C4-2B (cell line): ENCODE data around the gene RIMBP2.
A peak's percentile ranks its signal among the peaks of the same experiment; 100 is the strongest.
"Not testable (repeated sequence)": the region's sequence is repeated elsewhere in the genome, so short reads cannot be mapped to it uniquely, and the experiment has no call there.

Experiments used
- H3K27ac ChIP-seq: fragments of 450-650 bp; 2 replicates; pipeline ENCODE4 v1.5.1; 2017
- ZFX ChIP-seq: fragments of 450-650 bp; IDR thresholded peaks from 2 replicates; pipeline ENCODE4 v1.6.1; 2017
- TF ChIP-seq, protein P1 (sequence below): fragments of 450-650 bp; conservative IDR thresholded peaks from 2 replicates; pipeline ENCODE4 v1.5.1; 2017; ENCODE audit warnings: mild to moderate bottlenecking

The RIMBP2 gene

DNA sequence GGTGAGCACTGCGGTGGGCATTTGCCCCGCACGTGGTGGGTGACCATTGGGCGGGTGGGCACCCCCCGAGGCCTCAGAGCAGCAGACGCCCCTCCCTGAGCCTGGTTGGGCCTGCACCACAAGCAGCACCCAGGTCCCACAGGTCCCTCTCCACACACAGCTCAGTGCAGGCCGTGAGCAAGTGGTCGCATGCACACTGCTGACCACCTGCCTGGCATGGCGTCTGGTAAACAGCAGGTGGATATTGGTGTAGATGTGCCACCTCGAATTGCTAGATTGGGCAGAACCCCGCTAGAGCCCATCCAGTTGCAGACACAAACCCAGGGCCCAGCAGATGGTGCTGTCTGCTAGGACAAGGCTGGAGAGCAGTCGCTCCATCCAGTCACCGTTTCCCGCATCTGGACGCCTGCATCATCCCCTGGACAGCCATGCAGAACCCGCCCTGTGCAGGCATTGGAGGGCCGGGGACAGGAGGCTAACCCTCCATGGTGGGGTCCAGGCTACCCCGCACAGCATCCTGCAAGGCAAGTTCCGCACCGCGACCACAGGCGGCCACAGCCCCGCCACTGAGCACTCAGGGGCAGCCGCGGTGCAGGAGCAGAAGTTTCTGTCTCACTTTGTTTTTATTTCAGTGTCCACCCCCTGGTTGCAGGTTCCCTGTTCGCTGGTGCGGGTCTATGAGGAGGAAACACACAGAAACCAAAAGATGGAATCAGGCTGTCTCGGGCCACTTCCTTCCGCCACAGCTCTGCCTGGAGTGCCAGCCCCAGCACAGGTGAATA lies 45.6 kb upstream of the RIMBP2 start:
- no peak overlapping the region for H3K27ac ChIP-seq
- TF ChIP-seq ZFX = no peak
- TF ChIP-seq, protein P1, sequence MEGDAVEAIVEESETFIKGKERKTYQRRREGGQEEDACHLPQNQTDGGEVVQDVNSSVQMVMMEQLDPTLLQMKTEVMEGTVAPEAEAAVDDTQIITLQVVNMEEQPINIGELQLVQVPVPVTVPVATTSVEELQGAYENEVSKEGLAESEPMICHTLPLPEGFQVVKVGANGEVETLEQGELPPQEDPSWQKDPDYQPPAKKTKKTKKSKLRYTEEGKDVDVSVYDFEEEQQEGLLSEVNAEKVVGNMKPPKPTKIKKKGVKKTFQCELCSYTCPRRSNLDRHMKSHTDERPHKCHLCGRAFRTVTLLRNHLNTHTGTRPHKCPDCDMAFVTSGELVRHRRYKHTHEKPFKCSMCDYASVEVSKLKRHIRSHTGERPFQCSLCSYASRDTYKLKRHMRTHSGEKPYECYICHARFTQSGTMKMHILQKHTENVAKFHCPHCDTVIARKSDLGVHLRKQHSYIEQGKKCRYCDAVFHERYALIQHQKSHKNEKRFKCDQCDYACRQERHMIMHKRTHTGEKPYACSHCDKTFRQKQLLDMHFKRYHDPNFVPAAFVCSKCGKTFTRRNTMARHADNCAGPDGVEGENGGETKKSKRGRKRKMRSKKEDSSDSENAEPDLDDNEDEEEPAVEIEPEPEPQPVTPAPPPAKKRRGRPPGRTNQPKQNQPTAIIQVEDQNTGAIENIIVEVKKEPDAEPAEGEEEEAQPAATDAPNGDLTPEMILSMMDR = peak; percentile 65

DNA sequence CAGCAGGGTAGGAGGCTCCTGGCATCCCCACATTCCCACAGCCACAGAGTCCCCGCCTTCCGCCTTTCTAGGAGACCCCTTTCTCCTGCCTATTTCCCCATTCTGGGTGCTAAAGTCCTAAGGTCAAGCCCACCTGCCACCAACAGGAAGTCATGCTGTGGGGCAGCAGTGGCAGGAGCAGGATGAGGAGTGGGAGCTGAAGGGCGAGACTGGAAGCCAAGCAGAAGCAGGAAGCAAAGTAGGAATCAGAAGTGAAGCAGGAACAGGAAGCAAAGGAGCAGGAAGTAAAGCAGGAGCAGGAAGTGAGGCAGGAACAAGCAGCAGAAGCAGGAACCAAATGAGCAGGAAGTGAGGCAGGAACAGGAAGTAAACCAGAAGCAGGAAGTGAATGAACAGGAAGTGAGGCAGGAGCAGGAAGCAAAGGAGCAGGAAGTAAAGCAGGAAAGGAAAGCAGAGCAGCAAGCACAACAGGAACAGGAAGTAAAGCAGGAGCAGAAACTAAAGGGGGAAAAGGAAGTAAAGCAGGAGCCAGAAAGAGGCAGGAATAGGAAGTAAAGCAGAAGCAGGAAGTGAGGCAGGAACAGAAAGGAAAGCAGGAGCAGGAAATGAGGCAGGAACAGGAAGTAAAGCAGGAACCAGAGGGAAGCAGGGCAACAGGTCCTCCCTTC lies 38.3 kb upstream of the RIMBP2 start:
- no peak for TF ChIP-seq ZFX
- TF ChIP-seq, protein P1 = no peak
- H3K27ac ChIP-seq = no peak overlapping the region

DNA sequence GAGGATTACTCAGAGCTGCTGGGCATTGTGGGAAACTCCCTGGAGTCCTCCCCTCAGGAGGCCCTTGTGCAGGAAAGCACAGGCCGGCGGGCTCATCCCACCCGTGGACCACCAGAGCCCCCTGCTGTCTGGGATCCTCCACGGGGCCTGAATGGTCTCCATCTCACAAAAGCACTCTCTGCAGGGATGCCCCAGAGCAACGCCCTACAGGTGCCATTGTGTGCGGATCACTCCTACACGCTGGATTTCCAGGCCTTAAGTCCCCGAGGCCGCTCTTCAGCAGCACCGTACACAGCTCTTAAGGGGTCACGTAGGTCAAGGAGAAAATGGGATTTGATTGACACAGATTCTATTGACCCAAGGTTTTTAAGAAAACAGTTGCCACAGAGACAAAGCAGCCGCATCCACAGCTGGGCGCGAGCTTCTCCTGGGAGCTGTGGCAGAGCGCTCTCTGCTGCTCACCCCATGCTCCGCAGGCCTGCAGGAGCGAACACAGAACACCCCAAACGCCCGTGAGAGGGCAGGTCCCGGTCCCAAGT lies 36.7 kb upstream of the RIMBP2 start:
- no peak overlapping the region for H3K27ac ChIP-seq
- TF ChIP-seq, protein P1 = peak; percentile 29
- TF ChIP-seq ZFX = no peak

DNA sequence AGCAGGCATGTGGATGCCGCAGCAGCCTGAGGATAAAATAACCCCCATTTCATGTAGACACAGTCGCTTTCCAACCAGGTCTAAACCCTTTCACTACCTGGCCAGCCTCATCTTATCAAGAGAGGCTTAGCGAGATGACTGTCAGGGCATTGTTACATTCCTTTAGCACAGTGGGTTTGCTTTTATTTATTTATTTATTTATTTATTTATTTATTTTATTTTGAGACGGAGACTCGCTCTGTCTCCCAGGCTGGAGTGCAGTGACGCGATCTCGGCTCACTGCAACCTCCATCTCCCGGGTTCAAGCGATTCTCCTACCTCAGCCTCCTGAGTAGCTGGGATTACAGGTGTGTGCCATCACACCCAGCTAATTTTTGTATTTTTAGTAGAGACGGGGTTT lies 35.9 kb upstream of the RIMBP2 start:
- H3K27ac ChIP-seq = not testable (repeated sequence)

DNA sequence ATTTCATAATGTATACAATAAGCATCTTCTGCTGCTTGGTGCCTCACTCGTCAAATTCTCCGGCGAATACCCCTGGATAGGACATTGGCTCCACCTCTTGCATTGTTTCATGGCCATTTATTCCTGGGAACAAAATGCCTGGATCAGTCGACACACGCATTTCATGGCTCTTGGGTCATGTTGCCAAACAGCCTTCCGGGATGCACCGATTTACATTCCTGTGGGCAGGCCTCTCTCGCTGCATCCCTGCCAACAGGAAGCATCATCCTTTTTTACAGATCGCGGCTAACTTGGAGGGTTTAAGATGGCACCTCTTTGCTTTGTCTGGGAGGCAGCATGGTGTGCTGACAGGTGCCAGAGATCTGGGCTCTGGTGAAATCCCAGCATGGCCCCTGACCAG lies 32.7 kb upstream of the RIMBP2 start:
- H3K27ac ChIP-seq = no peak overlapping the region
- TF ChIP-seq, protein P1 = no peak

DNA sequence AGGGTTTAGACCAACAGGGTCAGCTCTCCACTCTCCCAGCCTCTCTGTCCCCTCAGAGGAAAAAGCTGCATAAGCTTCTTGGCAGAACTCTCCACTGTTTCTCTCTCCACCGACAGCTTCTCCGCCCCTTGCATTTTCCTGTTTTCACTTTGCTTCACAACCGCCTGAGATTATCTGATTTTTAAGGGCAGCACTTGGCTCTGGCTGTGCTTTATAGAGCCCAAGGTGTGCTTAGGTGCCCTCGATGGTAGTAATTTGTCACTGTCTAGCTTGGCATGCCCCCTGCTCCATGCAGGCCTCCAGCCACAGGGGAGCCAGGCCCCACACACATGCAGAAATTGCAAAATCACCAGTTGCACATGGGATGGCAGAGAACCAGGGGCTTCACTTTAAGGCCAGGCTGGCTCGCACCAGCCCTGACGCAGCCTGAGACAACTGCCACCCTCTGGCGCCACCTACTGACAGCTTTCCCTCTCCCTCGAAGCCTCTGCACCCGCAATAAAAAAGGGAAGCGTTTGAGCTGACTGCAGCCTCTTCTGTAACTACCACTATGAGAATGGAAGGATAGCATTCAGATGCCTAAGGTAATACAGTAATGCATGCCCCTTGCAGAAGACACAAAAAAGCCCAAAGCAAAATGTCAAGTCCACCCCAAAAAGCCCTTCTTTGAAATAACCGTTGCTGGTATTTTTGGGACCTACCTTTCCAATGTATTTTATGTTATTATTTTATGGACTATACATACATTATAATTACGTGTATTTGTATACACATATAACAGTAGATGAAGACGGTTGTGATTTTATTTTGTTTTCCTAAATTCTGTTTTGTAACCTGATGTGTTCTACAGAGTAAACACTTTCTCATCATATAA lies 32.0 kb upstream of the RIMBP2 start:
- no peak for TF ChIP-seq ZFX
- TF ChIP-seq, protein P1 = peak; percentile 90
- H3K27ac ChIP-seq = no peak overlapping the region

DNA sequence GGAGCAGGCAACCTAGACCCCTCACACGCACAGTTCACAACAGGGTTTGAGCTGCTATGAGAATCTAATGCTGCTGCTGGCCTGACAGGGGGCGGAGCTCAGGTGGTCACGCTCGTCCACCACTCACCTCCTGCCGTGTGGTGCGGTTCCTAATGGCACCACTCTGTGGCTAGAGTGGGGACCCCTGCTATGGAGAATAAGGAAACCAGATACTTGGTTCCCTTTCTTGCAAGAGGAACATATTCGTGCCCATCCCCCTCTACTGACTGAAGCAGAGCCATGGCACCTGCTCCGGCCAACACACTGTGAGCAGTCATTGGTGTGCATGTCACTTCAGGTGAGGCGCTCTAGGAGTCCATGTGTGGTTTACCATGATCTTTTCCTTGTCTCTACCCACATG lies 30.4 kb upstream of the RIMBP2 start:
- no peak overlapping the region for H3K27ac ChIP-seq
- TF ChIP-seq, protein P1 = no peak
- TF ChIP-seq ZFX = no peak
